Spleen (tissue), 11 donors: ENCODE data around the gene ACOXL. TPM values are rescaled to one million over a fixed set of nuclear protein-coding genes. Genes with fewer than 3 reads are reported as not detected.

ENCODE experiments used
- DNase-seq: peaks from one replicate; pipeline ENCODE4 v3.0.0-alpha.2; 2020
- H3K27ac ChIP-seq, 8 donors: fragments of 200-600 bp; sonication (generic) in 7 of 8; 1 replicate in 4 of 8; 2 replicates in 4 of 8; pipeline versions ENCODE4 v1.5.0 to v1.8.0; 2016 to 2021; ENCODE audit warnings: inconsistent platforms in 4 of 8, mild to moderate bottlenecking in 4 of 8, moderate library complexity in 1 of 8
- H3K27me3 ChIP-seq, 7 donors: fragments of 200-600 bp; sonication (generic) in 6 of 7; replicated peaks in 1 of 7; 1 replicate in 4 of 7; 2 replicates in 3 of 7; pipeline versions ENCODE4 v1.5.0 to v1.8.0; 2016 to 2021; ENCODE audit warnings: inconsistent platforms in 3 of 7, mild to moderate bottlenecking in 1 of 7
- H3K36me3 ChIP-seq, 6 donors: fragments of 200-600 bp; sonication (generic) in 5 of 6; 1 replicate in 4 of 6; 2 replicates in 2 of 6; pipeline versions ENCODE4 v1.5.0 to v1.8.0; 2016 to 2021; ENCODE audit warnings: inconsistent platforms in 2 of 6
- H3K4me1 ChIP-seq, 6 donors: fragments of 200-600 bp; sonication (generic) in 5 of 6; 1 replicate in 3 of 6; 2 replicates in 3 of 6; pipeline versions ENCODE4 v1.5.0 to v1.8.0; 2016 to 2021; ENCODE audit warnings: inconsistent platforms in 3 of 6
- H3K4me3 ChIP-seq, 8 donors: fragments of 200-600 bp; sonication (generic) in 7 of 8; 1 replicate in 4 of 8; 2 replicates in 4 of 8; pipeline versions ENCODE4 v1.5.0 to v1.8.0; 2016 to 2021; ENCODE audit warnings: inconsistent platforms in 4 of 8, mild to moderate bottlenecking in 4 of 8, moderate library complexity in 2 of 8
- H3K9me3 ChIP-seq, 8 donors: fragments of 200-600 bp; sonication (generic) in 7 of 8; 1 replicate in 4 of 8; 2 replicates in 4 of 8; pipeline versions ENCODE4 v1.5.0 to v1.8.0; 2016 to 2021; ENCODE audit warnings: inconsistent platforms in 4 of 8
- POLR2A ChIP-seq, 3 donors: fragments of 450-650 bp; IDR thresholded peaks; one replicate each; pipeline ENCODE4 v1.5.1; 2017; ENCODE audit warnings: antibody characterized with exemption in 3 of 3, mild to moderate bottlenecking in 1 of 3
- POLR2AphosphoS5 ChIP-seq, 3 donors: sonication (generic); formaldehyde crosslinking; IDR thresholded peaks; one replicate each; pipeline ENCODE4 v1.5.1; 2017; ENCODE audit warnings: antibody characterized with exemption in 3 of 3
- WGBS, 5 donors: extraction: QIAGEN DNeasy Blood & Tissue Kit in 3 of 5; methylation state at CpG; one replicate each; pipeline versions ENCODE4 v1.1.5 to v1.1.7; 2013 to 2018; 5-methylcytosine and 5-hydroxymethylcytosine counted together
- intact Hi-C: fragments of 100-400 bp; cut with DNase I; formaldehyde crosslinking; loops from one replicate; pipeline ENCODE4 v1.15.0; 2023; ENCODE audit warnings: low total_unique reads
- polyA plus RNA-seq, 3 donors: library from polyadenylated mRNA; stranded (reverse); fragments of 200-250 nt; gene quantifications; one replicate each; pipeline ENCODE4 v1.2.1, GENCODE V29; 2013
- total RNA-seq, 7 donors: library from RNA; depleted of rRNA in 3 of 7; stranded (reverse); fragments of >200 nt in 3 of 7; fragmentation: NEBNext Ultra II Directional in 4 of 7; extraction: Animal tissue kit (Norgen Biotek cat#: 25700) in 4 of 7; gene quantifications; one replicate each; pipeline versions ENCODE4 v1.1.0 to v1.2.1, GENCODE V29; 2016 to 2021
- TF ChIP-seq, protein P1 (sequence below), 11 experiments: fragments of 200-600 bp in 7 of 11; fragments of 450-650 bp in 4 of 11; sonication (generic) in 4 of 11; IDR thresholded peaks in 8 of 11; conservative IDR thresholded peaks in 3 of 11; 1 replicate in 7 of 11; 2 replicates in 4 of 11; pipeline versions ENCODE4 v1.4.0 to v1.8.0; 2016 to 2021; ENCODE audit warnings: antibody characterized with exemption in 11 of 11, inconsistent platforms in 4 of 11, mild to moderate bottlenecking in 1 of 11
- donor health status: healthy with polysubstance abuse.
- donor health status: DM: no; HTN: no; CAD: no; lungs with moderate emphysema.
- donor health status: DM: no; HTN: no; CAD: no.
- donor health status: Bipolar disorder and iron deficiency.
- donor health status: healthy.
- donor health status: DM: no; HTN: no; CAD: no.
- donor health status: DM: yes; HTN: yes; CAD: no.

The ACOXL gene
- total and polyA plus RNA-seq, 10 donors = 0.04 to 1.0 (median 0.66) TPM

- no peaks in the 10 kb centered on the region for H3K27me3 ChIP-seq
- H3K4me1 ChIP-seq = peaks cover 0 to 60% (median 17%) of the 10 kb centered on the region in 6 donors
- peaks cover 0 to 70% (median 11%) of the 10 kb centered on the region in 6 donors for H3K36me3 ChIP-seq
- TF ChIP-seq POLR2A (IDR thresholded peaks at IDR 0.05) = no peak
- TF ChIP-seq, protein P1, sequence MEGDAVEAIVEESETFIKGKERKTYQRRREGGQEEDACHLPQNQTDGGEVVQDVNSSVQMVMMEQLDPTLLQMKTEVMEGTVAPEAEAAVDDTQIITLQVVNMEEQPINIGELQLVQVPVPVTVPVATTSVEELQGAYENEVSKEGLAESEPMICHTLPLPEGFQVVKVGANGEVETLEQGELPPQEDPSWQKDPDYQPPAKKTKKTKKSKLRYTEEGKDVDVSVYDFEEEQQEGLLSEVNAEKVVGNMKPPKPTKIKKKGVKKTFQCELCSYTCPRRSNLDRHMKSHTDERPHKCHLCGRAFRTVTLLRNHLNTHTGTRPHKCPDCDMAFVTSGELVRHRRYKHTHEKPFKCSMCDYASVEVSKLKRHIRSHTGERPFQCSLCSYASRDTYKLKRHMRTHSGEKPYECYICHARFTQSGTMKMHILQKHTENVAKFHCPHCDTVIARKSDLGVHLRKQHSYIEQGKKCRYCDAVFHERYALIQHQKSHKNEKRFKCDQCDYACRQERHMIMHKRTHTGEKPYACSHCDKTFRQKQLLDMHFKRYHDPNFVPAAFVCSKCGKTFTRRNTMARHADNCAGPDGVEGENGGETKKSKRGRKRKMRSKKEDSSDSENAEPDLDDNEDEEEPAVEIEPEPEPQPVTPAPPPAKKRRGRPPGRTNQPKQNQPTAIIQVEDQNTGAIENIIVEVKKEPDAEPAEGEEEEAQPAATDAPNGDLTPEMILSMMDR (IDR thresholded peaks at IDR 0.05 in 8 of 11, conservative IDR thresholded peaks at IDR 0.05 in 3 of 11) = peak in 1 of 11 experiments; percentile 8
- no peaks in the 10 kb centered on the region for H3K9me3 ChIP-seq
- no peak overlapping the region for H3K4me3 ChIP-seq
- intact Hi-C loops = no loop called here
- no peak overlapping the region for H3K27ac ChIP-seq
- DNase-seq = no peak
- 71 to 92% (median 77%) methylated on average over 2 of the region's 2 CpGs for WGBS, 5 donors
Observed at GRCh38 chr2:111133603-111134002, 401.2 kb downstream of the ACOXL start.

GRCh38 chr2:111134055-111134454 is 401.7 kb downstream of the ACOXL start:
- Histone ChIP-seq H3K27ac (no peak overlapping the region), H3K9me3 (no peaks in the 10 kb centered on the region), H3K4me3 (no peak overlapping the region), H3K36me3 (peaks cover 0 to 70% (median 11%) of the 10 kb centered on the region in 6 donors), H3K4me1 (peaks cover 0 to 57% (median 17%) of the 10 kb centered on the region in 6 donors), H3K27me3 (no peaks in the 10 kb centered on the region)
- intact Hi-C loops = no loop called here
- TF ChIP-seq POLR2A (IDR thresholded peaks at IDR 0.05) (no peak), POLR2AphosphoS5 (IDR thresholded peaks at IDR 0.05) (no peak)
- TF ChIP-seq, protein P1 (IDR thresholded peaks at IDR 0.05 in 8 of 11, conservative IDR thresholded peaks at IDR 0.05 in 3 of 11) = no peak
- 66 to 100% (median 94%) methylated on average over 2 of the region's 2 CpGs for WGBS, 5 donors
- DNase-seq = no peak

DNA sequence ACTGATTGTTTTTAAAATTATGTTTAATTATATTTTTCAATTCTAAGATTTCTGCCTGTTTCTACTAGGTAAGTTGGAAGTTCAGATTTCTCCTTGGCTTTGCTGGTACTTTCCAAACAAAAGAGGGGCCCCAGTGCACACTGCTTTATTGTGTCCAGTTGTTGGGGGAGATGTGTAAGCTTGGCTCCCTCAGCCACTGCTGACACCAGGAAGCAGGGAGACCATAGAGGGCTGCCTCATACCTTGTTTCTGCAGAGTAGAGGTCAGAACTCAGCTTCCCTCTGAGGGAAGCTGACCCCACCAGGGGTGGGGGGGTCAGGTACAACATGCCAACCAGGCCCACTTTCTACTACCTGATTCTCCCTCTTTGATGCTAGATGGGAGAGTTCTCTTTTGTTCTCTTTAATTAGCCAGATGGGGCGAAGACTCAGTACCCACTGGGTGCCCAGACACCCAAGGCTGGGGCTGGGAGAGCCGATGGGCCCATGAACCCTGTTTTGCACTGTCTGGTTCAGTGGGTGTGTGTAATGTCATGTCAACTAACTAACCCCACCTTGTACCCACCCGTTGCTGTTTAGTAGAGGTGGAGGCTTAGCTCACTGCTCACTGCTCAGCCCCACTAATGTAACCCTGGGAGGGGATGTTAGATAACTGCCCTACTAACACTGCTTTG is 403.0 kb downstream of the ACOXL start:
- 82 to 97% (median 89%) methylated on average over 3 of the region's 3 CpGs for WGBS, 5 donors

GRCh38 chr2:111135910-111136297 is 403.5 kb downstream of the ACOXL start:
- DNase-seq = no peak
- H3K27me3 ChIP-seq = no peaks in the 10 kb centered on the region
- TF ChIP-seq POLR2A (IDR thresholded peaks at IDR 0.05) (no peak), POLR2AphosphoS5 (IDR thresholded peaks at IDR 0.05) (peak in 1 of 3 donors; percentile 23)
- intact Hi-C loops = no loop called here
- H3K27ac ChIP-seq = no peak overlapping the region
- no peak overlapping the region for H3K4me3 ChIP-seq
- H3K9me3 ChIP-seq = peaks cover 0 to 2% (median 0%) of the 10 kb centered on the region in 8 donors
- peaks cover 0 to 51% (median 17%) of the 10 kb centered on the region in 6 donors for H3K4me1 ChIP-seq
- 45 to 78% (median 62%) methylated on average over 7 to 9 of the region's 9 CpGs for WGBS, 5 donors
- peaks cover 0 to 71% (median 5%) of the 10 kb centered on the region in 6 donors for H3K36me3 ChIP-seq

More for the DNA sequence above, 403.0 kb downstream of the ACOXL start:
- TF ChIP-seq POLR2A (IDR thresholded peaks at IDR 0.05) (no peak), POLR2AphosphoS5 (IDR thresholded peaks at IDR 0.05) (no peak)
- TF ChIP-seq, protein P1 (IDR thresholded peaks at IDR 0.05 in 8 of 11, conservative IDR thresholded peaks at IDR 0.05 in 3 of 11) = no peak
- intact Hi-C loops = no loop called here
- H3K4me3 ChIP-seq = no peak overlapping the region
- no peaks in the 10 kb centered on the region for H3K27me3 ChIP-seq
- no peak for DNase-seq
- peaks cover 0 to 51% (median 17%) of the 10 kb centered on the region in 6 donors for H3K4me1 ChIP-seq
- no peak overlapping the region for H3K27ac ChIP-seq
- no peaks in the 10 kb centered on the region for H3K9me3 ChIP-seq
- H3K36me3 ChIP-seq = peaks cover 0 to 70% (median 5%) of the 10 kb centered on the region in 6 donors
